Measurements from ENCODE around the gene ZSCAN25.

DNA sequence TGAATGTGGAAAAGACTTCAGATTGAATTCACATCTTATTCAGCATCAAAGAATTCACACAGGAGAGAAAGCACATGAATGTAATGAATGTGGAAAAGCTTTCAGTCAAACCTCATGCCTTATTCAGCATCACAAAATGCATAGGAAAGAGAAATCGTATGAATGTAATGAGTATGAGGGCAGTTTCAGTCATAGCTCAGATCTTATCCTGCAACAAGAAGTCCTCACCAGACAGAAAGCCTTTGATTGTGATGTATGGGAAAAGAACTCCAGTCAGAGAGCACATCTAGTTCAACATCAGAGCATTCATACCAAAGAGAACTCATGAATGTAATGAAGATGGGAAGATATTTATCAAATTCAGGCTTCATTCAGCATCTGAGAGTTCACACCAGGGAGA, 43.5 kb upstream of the ZSCAN25 start:
- no peak for TF ChIP-seq ZMYM4 (CRISPR knock-in tag; IDR thresholded peaks at IDR 0.05)
- TF ChIP-seq, protein P1, sequence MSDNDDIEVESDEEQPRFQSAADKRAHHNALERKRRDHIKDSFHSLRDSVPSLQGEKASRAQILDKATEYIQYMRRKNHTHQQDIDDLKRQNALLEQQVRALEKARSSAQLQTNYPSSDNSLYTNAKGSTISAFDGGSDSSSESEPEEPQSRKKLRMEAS (IDR thresholded peaks at IDR 0.05) = no peak
- TF ChIP-seq, protein P2, sequence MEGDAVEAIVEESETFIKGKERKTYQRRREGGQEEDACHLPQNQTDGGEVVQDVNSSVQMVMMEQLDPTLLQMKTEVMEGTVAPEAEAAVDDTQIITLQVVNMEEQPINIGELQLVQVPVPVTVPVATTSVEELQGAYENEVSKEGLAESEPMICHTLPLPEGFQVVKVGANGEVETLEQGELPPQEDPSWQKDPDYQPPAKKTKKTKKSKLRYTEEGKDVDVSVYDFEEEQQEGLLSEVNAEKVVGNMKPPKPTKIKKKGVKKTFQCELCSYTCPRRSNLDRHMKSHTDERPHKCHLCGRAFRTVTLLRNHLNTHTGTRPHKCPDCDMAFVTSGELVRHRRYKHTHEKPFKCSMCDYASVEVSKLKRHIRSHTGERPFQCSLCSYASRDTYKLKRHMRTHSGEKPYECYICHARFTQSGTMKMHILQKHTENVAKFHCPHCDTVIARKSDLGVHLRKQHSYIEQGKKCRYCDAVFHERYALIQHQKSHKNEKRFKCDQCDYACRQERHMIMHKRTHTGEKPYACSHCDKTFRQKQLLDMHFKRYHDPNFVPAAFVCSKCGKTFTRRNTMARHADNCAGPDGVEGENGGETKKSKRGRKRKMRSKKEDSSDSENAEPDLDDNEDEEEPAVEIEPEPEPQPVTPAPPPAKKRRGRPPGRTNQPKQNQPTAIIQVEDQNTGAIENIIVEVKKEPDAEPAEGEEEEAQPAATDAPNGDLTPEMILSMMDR (CRISPR knock-in tag; IDR thresholded peaks at IDR 0.05) = no peak
- TF ChIP-seq SRF (IDR thresholded peaks at IDR 0.05; ENCODE audit: low read depth, low read length) = no peak

Data from HepG2 (cell line).